GM18502 (cell line): Measurements from ENCODE around the gene VAMP7.
"Not testable (repeated sequence)": the region's sequence is repeated elsewhere in the genome, so short reads cannot be mapped to it uniquely, and the experiment has no call there.

Experiments used
- ATAC-seq: cut with Tn5 transposase; IDR thresholded peaks from one replicate; pipeline ENCODE4 v1.9.1; 2021; ENCODE audit warnings: mild to moderate bottlenecking; ENCODE audit not compliant: unreplicated experiment, poor library complexity

VAMP7 gene, protein sequence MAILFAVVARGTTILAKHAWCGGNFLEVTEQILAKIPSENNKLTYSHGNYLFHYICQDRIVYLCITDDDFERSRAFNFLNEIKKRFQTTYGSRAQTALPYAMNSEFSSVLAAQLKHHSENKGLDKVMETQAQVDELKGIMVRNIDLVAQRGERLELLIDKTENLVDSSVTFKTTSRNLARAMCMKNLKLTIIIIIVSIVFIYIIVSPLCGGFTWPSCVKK

DNA sequence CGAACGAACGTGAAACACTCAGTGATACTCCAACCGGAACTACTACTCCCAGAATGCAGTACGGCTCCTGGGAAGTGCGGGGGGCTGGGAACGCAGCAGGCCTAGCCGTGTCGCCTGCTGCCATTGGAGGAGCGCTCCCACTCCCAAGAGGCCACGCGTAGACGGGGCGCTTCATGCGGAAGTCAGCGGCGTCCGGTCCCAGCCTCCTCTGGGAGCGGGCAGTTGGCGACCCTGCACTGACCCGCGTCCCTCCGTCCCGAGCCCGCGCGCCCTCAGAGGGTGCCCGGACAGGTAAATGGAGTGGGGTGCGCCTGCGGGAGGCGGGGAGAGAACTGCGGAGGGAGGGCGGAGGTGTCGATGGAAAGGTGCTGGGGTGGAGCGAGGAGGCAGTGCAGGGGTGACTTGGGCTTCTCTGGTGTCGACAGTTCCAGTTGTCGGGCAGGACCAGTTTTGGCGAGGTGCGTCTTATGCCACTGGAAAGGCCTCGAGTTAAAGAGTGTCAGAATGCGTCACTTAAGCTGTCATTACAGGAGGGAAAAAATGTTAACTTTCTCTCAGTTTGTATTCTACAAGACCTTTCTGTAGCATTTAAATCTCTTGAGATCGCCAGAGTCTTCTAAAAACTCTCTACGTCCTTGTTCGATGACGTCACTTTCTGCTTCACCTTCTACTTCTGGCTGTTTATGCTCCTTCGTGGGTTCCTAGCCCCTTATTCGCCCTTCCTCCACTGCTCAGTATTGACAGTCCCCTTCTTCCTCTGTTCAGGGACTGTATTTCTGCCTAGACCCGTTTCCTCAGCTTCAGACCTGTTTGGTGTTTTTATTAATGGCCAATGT is at the start of gene VAMP7:
Gene VAMP7 (plus strand): TSS at position 188 of the 836 bp plus-strand sequence. CDS start 8,122 bp downstream, outside the sequence.
- ATAC-seq = peak; percentile 96

DNA sequence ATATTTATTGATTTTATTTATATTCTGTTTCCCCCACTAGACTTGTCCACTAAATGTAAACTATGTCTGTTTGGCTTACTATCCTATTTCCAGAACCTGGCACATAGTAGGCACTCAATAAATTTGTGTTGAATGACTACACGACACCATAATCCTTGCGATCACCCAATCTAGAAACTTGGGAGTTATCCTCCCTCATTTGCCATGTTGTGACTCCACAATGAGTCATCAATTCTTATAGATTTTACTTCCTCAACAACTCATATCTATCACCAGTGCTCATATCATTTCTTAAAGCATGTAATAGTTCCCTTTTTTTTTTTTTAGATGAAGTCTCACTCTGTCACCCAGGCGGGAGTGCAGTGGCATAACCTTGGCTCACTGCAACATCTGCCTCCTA is 39.9 kb upstream of the VAMP7 start:
- no peak for ATAC-seq

DNA sequence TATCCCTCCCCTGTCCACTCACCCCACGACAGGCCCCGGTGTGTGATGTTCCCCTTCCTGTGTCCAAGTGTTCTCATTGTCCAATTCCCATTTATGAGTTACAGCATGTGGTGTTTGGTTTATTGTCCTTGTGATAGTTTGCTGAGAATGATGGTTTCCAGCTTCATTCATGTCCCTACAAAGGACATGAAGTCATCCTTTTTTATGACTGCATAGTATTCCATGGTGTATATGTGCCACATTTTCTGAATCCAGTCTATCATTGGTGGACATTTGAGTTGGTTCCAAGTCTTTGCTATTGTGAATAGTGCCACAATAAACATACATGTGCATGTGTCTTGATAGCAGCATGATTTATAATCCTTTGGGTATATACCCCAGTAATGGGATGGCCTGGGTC is 29.4 kb upstream of the VAMP7 start:
- ATAC-seq = not testable (repeated sequence)

DNA sequence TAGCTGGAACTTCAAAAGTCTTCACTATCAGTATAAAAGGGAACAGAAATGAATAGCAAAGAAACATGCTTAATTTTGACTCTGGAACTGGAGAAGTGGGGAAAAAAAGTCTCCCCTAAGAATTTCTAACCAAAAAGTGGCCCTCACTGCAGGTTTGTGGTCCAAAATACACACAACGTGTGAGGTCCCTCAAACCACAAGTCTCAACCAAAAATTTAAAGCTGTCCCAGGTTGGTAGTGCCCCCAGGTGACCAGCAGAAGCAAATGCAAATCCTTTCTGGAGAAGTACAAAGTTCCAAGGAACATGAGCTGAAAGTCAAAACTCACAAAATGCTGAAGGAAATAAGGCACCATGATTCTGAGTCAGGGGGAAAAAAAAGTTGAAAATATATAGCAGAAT is 23.6 kb upstream of the VAMP7 start:
- no peak for ATAC-seq

GRCh38 chrX:155864655-155865054 is 16.5 kb upstream of the VAMP7 start:
- ATAC-seq = no peak

GRCh38 chrX:155865193-155865592 is 16.0 kb upstream of the VAMP7 start:
- ATAC-seq = no peak

- no peak for ATAC-seq
Observed at GRCh38 chrX:155867821-155868220, 13.3 kb upstream of the VAMP7 start.

- ATAC-seq = no peak
Observed at GRCh38 chrX:155870958-155871357, 10.2 kb upstream of the VAMP7 start.

GRCh38 chrX:155871934-155872333 is 9.2 kb upstream of the VAMP7 start:
- no peak for ATAC-seq

DNA sequence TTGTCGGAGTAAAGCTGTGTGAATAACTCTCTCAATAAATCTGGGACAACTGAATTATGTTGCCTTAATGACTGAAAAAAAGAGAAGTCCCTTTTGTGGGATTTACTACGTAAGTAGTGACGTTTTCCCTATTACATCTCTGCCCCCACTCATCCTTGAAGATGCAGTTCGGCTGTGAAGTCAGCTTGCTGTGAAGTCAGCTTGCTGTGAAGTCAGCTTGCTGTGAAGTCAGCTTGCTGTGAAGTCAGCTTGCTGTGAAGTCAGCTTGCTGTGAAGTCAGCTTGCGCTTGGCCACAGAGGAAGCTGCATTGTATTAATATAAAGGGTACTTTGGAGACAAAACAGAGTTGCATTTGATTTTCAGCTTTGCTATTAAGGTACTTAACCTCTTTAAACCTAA is 8.0 kb upstream of the VAMP7 start:
- ATAC-seq = no peak

- no peak for ATAC-seq
Observed at GRCh38 chrX:155874571-155875244, 6.4 kb upstream of the VAMP7 start.

GRCh38 chrX:155876704-155877103 is 4.4 kb upstream of the VAMP7 start:
- no peak for ATAC-seq

GRCh38 chrX:155877288-155877687 is 3.9 kb upstream of the VAMP7 start:
- no peak for ATAC-seq

DNA sequence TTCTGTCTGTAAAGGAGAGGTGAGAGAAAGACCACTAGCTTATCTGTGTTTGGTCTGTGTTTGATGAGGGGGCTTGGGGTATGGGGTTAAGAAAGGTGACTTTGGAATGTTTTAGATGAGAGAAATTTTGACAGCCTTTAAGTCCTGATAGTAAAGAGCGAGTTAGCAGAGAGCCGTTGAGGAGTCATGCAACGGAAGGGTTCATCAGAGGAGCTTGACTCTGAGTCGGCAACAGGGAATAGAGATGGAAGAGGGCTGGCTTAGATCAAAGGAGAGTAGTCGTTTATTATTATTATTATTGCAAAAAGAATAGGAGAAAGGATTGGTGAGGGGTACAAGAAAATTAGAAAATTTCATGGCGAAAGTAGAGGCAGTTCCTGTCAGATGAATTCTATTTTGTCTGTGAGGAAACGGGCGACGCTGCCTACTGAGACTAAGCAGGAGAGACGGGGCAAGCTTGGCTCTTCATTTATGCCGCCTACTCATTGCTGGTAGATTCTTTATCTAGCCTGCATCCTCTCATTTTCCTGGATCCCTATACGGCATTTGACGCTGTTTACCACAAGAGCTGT is 473 bp upstream of the VAMP7 start:
- ATAC-seq = no peak

DNA sequence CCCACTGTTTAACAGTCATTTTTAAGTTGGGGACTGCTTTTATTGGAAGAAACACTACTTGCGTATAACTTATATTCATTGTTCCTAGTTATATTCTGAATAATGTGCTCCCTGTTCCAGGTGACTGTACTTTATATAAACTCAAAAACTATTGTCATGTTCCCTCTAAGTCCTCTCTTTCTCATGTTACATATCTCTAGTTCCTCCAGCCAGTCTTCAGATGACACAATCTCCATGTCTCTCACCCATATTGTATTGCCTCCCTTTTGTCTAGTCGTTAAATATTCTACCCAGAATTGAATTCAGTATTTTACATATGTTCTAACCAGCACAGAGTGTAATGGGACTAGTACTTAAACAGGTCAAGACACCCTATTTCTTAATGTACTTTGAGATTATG is 5.3 kb downstream of the VAMP7 start:
- no peak for ATAC-seq

DNA sequence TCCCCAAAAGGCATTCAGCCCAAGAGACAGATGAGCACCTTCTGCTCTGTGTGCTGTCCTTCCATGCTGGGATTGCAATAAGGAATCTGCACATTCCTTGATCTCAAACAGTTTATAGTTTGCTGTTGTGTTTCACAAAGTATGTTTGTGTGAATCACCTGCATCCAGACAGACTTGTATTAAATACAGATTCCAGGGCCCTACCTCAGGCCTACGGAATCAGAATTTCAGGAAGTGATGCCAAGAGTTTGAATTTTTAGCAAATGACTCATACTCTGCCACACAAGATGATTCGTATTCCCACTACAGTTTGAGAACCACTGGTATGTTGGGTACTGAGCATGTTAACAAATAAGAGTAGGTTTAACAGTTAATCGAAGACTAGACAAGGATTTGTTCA is 7.0 kb downstream of the VAMP7 start:
- no peak for ATAC-seq

GRCh38 chrX:155889328-155889727 is 8.2 kb downstream of the VAMP7 start:
- ATAC-seq = no peak

- no peak for ATAC-seq
Observed at GRCh38 chrX:155891446-155892210, 10.5 kb downstream of the VAMP7 start.

GRCh38 chrX:155893521-155893920 is 12.4 kb downstream of the VAMP7 start:
- no peak for ATAC-seq

DNA sequence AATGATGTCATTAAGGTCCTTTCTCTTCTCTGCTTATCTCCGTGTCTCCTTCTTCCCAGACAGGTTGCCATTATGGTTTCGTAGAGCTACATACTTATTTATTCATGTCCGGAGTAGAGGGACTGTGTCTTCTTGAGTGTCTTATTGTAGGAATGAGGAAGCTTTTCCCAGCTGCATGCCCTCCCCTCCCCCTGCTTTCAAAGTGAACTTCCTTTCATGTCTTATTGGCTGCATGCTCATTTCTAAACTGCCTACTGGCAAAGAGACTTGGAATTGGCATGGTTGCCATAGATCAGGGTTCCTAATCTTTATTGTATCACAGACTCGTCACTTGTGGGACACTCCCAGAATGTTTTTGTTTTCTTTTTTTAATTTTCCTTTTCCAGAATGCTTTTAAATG is 15.4 kb downstream of the VAMP7 start:
- ATAC-seq = no peak
